GM19239 (cell line): ENCODE data around the gene ACOXL.

Experiments
- DNase-seq: peaks from one replicate; pipeline ENCODE4 v3.0.0; 2011; ENCODE audit warnings: low spot score; ENCODE audit not compliant: insufficient read length
- FAIRE-seq: peaks from 2 replicates; lab custom pipeline; 2011; peaks lifted over from hg19 to GRCh38; lab: Jason Lieb, UNC

ACOXL gene

GRCh38 chr2:111161971-111162370 lies 429.6 kb downstream of the ACOXL start:
- FAIRE-seq, result no peak
- DNase-seq, result no peak

GRCh38 chr2:111162718-111163331 lies 430.5 kb downstream of the ACOXL start:
- FAIRE-seq (no peak), DNase-seq (no peak)

- DNase-seq, result no peak
Observed at GRCh38 chr2:111164078-111164477, 431.7 kb downstream of the ACOXL start.

GRCh38 chr2:111165084-111165483 lies 432.7 kb downstream of the ACOXL start:
- DNase-seq, result no peak
- FAIRE-seq, result no peak

More at GRCh38 chr2:111164078-111164477, 431.7 kb downstream of the ACOXL start:
- FAIRE-seq, result no peak

- DNase-seq, result no peak
- no peak for FAIRE-seq
Observed at GRCh38 chr2:111166115-111166514, 433.7 kb downstream of the ACOXL start.

- FAIRE-seq (no peak), DNase-seq (no peak)
Observed at GRCh38 chr2:111167076-111167862, 434.9 kb downstream of the ACOXL start.

- DNase-seq (no peak), FAIRE-seq (no peak)
Observed at GRCh38 chr2:111167863-111168162, 435.4 kb downstream of the ACOXL start.
